Measurements from ENCODE around the gene APEH.
"Not testable (repeated sequence)": the region's sequence is repeated elsewhere in the genome, so short reads cannot be mapped to it uniquely, and the experiment has no call there.

Gene APEH

DNA sequence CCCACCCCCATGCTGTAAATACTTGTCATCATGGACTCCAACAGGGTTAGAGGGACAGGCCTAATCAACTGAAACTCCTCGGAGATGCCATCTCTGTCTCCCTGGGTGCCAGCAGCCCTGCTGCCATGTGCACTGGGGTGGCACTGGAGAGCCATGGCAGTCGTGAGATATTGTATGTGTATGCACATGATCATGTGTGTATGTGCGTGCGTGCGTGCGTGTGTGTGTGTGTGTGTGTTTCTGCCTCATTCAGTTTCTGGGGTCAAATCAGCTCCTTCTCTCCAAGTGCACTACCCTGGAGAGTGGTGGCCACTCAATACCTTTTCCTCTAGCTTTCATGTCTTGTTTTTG lies 3.2 kb upstream of the APEH start:
- DNase-seq = no peak

- no peak for DNase-seq
Measured at GRCh38 chr3:49671291-49672288, 2.6 kb upstream of the APEH start.

DNA sequence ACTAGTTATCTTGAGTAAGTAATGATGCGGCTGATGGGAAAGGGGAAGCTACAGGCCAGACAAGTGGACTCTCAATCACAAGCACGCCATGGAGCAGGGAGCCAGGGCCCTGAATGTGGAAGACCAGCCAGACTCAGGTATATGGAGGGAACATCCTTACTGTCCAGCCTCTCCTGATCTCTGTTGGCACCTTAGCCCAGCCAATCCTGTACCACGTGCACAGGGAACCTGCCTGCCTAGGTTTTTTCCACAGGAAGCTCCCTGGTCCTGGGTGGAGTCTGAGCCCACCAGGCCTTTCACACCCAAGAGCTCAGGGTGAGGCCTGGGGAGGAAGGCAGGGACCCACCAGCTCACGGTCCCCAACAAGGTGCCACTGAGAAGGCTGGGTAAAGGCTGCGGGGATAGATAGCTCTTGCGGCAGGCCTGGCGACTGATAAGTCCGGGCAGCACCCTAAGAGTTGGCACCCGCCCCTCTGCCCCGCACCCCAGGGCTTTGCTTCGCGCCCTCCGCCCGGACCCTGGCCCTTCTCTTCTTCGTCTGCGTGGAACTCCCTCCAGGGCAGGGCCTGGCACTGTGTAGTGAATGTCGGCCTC lies 933 bp upstream of the APEH start:
- no peak for DNase-seq

DNA sequence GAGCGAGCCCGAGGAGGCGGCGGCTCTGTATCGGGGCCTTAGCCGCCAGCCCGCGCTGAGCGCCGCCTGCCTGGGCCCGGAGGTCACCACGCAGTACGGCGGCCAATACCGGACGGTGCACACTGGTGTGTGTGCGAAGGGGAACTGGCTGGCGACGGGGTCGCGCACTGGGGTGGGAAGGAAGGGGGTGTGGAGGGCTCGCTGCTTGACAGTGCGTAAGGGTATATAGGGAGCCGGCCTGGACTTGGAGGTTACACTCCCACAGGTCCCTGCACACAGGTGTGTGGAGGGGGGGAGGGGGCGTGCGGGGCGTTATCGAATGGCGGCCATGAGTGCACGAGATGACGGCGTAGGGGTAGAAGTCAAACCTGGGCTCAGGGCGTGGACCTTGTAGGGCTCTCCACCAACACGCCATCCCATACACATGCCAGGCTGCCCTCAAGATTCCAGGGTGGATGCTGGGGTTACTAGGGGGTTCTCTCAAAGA lies 389 bp downstream of the APEH start:
- no peak for DNase-seq

DNA sequence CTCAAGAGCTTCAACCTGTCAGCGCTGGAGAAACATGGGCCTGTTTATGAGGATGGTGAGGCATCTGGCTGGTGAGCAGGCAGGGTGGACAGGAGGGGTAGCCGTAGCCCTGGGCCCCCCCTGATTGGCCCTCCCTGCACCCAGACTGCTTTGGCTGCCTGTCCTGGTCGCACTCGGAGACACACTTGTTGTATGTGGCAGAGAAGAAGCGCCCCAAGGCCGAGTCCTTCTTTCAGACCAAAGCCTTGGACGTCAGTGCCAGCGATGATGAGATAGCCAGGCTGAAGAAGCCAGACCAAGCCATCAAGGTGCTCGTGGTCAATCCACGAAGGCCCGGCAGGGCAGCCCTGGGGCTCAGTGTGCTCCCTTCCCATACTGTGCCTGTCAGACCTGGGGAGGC lies 1.8 kb downstream of the APEH start:
- DNase-seq = no peak

DNA sequence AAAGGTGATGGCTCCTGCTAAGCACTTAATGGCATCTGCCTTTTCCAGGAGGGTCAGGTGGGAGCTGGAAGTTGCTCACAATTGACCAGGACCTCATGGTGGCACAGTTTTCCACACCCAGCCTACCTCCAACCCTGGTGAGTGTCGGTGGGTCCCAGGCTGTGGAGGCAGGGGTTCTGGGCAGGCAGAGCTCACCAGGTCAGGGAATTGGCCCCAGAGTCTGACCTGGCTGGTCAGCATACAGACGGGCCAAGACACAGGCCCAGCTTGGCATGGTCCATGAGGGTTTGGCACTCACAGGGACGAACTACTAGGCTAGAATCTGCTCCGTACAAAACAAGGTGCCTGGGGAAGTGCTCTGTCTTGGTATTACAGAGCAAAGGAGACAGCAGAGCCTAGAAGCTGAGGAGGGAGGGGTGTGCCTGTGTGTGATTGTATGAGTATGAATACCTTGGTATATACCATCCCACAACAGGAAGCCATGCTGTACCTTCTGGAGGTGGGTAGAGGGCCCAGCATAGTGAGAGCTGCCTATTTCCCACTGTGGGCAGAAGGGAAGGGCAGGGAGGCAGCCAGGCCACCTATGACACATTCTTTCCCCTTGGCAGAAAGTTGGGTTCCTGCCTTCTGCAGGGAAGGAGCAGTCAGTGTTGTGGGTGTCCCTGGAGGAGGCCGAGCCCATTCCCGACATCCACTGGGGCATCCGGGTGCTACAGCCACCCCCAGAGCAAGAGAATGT lies 6.5 kb downstream of the APEH start:
- no peak for DNase-seq

- no peak for DNase-seq
Measured at GRCh38 chr3:49681232-49681522, 7.0 kb downstream of the APEH start.

GRCh38 chr3:49681543-49681942 lies 7.4 kb downstream of the APEH start:
- no peak for DNase-seq

- no peak for DNase-seq
Measured at GRCh38 chr3:49683162-49683561, 9.0 kb downstream of the APEH start.

DNA sequence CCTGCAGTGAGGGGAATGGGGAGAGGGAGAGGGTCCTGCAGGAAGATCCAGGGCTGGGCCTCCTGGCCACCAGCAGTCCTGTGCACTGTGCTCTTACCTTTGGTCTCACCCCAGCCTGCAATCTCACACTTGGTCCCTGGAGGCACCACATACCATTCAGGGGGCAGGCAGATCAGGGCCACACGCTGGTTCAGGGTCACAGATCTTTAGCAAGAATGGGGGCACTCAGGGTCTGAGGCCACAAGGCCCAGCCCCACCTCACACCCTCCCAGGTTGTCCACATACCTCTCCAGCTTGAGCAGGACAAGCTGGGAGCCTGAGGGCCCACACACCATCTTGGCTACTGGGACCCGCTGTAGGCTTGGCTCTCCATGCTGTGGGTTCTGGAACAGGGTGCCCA lies 10.3 kb downstream of the APEH start:
- DNase-seq = not testable (repeated sequence)

- DNase-seq = not testable (repeated sequence)
Measured at GRCh38 chr3:49685103-49685502, 11.0 kb downstream of the APEH start.

GRCh38 chr3:49685846-49686245 lies 11.7 kb downstream of the APEH start:
- DNase-seq = not testable (repeated sequence)

DNA sequence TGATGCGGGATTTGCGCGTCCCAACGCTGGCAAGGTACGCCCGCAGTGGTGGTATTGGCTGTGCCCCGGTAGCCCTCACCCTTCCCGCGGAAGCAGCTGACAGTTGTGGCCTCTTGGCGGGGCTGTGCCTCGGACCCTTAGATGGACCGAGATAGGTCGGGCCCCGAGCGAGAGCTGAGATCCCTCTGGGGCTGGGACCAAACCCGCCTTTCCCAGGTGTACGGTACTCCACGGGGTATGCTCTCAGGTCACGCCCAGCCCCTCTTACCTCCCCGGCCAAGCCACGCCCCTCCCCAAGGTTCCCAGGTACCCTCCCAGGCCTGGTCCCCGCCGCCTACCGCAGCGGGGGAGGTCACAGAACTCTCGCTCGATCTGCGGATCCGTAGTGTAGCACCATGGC lies 12.2 kb downstream of the APEH start:
- not testable (repeated sequence) for DNase-seq

DNA sequence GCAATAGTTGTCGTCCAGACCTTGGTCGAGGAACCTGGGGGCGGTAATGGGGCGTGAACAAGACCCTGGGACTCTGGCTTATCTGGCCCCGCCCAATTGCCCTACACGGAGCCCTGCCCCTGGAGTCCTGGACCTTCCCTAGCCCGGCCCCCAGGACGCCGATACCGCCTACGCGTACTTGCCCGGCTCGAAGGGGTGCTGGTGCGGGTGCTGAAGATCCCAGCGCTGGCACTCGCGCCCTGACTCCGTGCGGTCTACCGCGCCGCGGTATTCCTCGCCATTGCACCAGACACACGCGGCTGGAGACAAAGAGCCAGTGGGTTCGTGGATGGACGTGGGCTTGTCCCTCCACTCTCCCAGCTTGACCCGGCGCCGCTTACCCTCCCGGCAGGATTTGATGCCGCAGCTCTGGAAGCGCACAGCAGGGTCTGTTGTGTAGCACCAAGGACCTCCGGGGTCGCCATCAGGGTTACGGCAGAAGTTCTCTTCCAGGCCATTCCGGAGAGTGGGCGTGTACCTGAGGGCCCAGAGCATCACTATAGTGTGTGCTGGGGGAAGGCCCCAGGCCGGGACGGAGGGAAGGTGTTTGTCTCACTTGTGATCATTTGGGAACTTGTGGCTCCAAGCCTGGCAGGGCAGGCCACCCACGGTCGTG lies 12.7 kb downstream of the APEH start:
- DNase-seq = not testable (repeated sequence)

GRCh38 chr3:49687424-49687795 lies 13.3 kb downstream of the APEH start:
- not testable (repeated sequence) for DNase-seq

- not testable (repeated sequence) for DNase-seq
Measured at GRCh38 chr3:49688338-49689045, 14.3 kb downstream of the APEH start.

DNA sequence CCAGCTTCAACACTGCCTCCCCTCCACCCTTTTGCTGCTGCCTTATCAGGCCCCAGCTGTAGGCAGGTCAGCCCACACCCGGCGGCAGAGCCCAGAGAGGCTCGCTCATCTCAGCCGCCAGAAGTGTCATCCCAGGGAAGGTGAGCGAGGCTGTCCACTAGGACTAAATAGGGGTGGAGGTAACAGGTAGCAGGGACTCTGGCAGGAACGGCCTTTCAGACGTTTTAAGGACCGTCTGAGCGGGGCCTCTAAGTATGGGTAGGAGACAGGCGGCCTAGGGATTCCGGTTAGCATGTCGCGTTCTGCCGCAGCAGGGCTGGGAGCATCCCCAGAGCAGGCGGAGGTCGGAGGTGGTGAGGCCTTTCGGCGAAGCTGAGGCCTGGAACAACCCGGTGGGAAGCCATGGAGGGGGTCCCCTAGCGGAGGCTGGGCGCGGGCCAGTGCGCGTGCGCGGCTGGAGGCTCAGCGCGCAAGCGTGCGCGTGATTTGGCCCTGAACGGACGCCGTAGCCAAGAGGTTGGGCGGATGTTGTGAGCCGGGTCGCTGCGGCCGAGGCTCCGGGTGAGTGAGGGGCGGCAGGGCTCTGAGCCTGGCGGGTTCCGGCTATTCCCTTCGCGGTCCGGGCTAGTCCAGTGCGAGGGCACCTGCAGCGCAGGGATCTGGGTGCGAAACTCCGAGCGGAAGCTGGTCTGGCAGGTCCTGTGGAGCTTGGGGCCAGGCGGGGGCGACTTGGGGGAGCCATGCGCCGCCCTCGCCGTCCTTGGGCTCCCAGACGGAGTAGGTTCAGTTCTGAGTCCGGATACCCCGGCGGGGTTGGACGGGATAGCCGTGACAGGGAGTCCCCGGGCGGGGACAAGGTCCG lies 15.1 kb downstream of the APEH start, which contains the start of the genes MST1 and RNF123:
Gene MST1, minus strand, starts transcription at position 429 of the 862 bp plus-strand sequence. CDS start 783 bp downstream, outside the sequence.
Gene RNF123, plus strand, starts transcription at position 512 of the 862 bp plus-strand sequence. CDS start 1,609 bp downstream, outside the sequence.
- DNase-seq = no peak

GRCh38 chr3:49689908-49690624 lies 15.9 kb downstream of the APEH start:
- DNase-seq = not testable (repeated sequence)

DNA sequence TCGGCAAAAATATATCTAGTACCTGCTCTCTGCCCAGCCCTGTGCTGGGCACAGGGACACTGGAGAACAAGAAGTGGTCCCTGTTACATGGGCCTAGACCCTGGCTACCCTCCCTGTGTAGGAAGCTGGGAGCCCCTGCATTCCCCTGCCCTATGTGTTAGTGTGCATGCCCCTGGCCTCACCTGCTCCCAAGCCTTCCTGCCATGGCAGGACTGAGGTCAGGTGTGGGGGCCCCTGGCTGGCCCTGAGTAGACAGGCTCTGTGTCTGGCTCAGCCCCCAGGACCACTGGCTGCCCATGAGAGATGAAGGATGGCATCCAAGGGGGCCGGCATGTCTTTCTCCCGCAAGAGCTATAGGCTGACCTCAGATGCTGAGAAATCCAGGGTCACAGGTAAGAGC lies 16.7 kb downstream of the APEH start:
- not testable (repeated sequence) for DNase-seq

GRCh38 chr3:49691481-49691880 lies 17.3 kb downstream of the APEH start:
- DNase-seq = not testable (repeated sequence)
